HuH-7 (cell line): ENCODE measurements around the gene RPS6KA2.
"Not testable (repeated sequence)": the region's sequence is repeated elsewhere in the genome, so short reads cannot be mapped to it uniquely, and the experiment has no call there.

Experiments
- DNase-seq: peaks from one replicate; pipeline ENCODE4 v3.0.0; 2011; ENCODE audit warnings: low spot score

RPS6KA2 gene

DNA sequence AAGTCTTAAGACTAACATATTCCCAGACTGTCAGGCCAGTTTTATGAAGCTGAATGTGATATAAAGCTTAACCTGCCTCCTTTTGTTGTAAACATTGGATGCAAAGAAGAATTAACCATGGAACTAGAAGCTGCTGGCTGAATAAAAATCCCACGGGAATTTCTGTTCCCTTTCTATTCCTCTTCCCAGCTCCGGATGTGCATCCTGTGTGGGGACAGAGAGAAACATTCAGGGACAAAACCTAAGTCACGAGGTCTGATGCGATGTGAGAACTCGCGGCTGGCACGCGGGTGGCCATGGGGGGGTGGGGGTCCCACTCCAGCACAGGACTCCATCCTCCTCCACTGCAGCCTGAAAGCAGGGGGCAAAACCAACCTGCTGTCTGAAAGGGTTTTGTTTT is 72.7 kb downstream of the RPS6KA2 start:
- DNase-seq, result no peak

DNA sequence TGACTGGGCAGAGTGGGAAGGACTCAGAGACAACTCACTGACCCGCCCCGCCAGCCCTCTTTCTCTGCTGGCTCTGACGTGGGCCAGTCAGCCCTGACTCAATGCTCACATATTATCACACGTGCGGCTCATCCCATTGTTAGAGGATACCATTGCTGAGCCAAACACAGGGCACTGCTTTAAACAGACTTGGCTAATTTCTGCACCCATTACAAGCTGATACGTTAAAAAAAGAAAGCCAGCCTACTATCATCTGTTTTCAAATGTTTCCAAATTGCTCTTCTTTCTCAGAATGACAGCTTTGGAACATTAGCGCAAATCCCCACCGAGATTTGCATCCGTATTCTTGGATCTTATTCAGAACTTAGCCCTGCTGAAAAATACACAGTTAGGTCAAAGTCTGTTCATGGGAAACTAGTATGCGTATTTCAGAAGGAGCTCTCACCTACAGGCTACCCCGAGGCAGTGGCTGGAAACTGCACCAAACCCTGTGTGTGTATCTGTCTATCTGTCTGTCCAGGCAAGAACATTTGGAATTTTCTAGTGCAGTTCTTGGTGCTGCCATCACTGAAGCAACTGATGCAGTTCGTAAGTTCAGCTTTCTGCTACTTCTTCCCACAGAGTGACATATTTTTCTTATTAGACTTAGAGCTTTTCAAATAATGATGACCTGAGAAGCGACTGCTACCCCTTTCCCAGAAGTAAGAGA is 73.3 kb downstream of the RPS6KA2 start:
- DNase-seq, result no peak

DNA sequence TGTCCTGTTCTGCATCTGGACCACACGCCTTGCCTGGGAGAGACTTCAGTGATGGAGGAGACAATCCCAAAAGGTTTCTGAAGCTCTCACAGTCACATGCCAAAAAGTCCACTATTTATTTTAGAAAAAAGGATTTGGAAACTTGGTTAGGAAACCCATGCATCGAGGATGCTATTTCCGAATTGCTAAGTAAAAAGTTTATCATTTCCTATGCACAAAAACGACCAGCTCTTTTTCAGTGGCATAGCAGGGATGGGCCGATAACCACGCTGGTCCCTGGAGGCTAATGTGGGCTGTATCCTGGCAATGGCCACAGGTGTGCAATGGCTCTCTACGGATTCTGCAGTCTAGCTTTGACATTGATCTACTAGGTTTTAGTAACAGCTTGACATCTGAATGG is 74.5 kb downstream of the RPS6KA2 start:
- no peak for DNase-seq

DNA sequence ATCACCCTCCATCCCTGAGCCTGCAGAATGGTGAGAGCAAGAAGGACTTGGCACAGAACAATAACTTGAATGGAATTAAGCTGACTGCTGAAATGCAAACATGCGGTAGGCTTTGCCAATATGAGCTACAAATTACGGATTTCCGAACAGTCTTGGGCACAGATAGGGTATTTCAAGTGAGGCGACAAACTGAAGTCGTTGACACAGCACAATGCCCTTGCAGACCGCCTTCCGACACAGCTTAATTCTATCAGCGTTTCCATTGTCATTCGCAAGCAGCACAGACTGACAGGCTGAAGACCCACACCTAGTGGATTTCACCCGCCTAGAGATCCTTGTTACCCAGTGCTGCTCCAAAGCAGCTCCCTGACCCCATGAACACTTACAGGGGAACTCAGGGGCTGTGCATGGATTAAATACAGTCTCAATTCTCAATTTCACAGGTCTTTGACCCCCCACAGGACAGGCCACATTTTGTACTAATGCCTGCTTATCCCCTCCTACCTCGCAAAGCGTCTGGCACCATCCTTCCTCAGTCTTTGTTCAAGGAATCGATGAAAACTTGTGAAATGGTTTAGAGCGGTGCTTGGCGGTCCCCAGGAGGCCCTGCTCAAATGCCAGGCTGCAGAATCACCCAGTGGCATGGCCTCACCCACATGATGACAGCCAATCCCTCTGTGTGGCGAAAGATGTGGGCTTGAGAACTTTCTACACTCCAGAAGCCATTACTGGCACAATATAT is 75.1 kb downstream of the RPS6KA2 start:
- no peak for DNase-seq

DNA sequence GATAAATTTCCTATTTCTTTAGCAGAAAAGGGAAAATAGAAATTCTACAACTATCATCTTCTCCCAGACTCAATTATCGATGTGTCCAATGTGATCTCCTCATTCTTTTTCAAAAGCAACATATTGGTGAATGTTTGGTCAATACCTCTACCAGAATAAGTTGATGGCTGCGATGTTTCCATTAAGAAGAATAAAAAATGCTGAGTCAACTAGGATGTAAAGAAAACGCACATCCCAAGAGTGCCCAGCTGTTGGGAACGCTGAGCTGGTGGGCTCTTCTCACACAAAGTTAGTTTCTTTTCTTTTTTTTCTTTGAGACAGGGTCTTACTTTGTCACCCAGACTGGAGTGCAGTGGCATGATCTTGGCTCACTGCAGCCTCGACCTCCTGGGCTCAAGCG is 80.4 kb downstream of the RPS6KA2 start:
- DNase-seq, result no peak

DNA sequence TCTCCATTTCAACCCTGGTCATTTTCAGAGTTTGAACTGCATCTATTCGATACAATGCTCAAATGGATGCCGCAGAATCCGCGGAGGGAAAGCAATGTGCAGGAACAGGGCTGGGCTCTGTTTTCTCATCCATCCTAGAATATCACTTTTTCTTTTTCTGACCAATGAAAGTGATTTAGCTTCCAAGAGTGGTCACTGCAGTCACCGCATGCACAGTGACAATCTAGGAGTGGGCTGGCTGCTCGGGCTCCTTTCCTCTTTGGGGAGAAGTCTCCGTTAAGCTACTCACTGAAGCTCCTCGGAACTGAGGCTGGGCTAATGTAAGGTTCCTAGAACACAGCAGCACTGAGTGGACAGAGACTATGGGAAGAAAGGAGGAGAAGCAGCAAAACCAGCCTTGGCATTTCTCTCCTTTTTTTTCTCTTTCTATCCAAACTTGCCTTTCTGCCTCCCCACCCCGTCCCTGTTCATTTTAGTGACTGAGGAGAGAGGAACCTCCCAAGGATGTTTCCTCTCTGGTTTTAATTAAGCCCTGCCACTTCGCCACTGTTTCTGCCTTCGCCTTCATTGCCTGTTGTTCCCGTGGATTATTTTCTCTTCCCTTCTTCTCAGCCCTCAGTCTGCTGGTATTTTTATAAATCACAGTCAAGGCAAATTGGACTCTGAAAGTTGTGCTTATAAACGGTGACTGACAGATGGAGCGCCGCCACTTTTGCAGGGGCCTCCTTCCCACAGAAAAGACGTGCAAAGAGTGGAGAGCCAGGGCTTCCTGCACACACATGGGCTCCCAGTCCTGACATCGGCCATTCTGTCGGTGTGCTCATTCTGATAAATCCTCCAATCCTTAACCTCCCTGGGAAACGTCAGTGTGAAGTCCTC is 81.7 kb downstream of the RPS6KA2 start:
- DNase-seq, result no peak

DNA sequence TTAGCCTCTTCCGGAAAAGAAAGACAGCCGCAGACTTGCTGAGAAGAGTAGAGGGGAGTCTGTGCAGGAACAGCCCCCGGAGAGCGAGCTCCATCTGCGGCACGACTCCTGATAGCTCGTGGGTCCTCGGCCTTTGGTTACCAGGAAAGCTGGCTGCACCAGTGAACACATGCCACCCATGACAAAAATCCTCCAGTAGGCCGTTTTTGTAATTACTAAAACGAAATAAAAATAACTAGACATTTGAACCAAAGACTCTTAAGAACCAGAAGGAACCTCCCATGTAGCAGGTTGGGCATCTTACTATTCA is 82.8 kb downstream of the RPS6KA2 start:
- no peak for DNase-seq

DNA sequence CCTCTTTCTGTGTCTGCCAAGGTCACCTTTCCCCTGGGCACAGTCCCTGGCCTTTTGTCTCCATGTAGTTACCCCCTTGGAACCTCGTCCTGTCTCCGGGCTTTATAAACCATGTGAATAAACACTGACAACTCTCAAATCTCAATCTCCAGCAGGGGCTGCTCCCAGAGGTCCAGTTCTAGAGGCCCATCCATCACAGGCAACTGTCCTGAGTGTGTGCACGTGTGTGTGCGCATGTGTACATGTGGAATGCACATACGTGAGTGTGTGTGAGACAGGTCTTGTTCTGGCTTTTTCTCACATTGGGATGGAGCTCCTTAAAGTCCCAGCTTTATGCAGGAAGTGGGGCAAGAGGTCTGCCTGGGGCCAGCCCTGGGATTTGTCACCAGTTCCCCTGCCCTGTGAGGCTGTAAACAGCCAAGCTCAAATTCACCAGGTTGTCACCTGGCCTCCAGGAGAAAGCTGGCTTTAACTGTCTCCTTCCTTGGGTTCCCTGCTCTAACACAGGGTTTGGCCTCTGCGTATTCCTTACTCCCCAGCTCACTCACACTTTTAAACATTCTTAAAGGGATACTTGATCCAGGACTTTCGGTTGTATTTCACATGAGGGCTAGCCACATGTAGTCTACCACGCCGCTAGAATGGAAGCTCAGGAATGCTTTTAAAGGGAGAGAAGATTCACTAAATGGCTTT is 83.3 kb downstream of the RPS6KA2 start:
- DNase-seq, result no peak

DNA sequence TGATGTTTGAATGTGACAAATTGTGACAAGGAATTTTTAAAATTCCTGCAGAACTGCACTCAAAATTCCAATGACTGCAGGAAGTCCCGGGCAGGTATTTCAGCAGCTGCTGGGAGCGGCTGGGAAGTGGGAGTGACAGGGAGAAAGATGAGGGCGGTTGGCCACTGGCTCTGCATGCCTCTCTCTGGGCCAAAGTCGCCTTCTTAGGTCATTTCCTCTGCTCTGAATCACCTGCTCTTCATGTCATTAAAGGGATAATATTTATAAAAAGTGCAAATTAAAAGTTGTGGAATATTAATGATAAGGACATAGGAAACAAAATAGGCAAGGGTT is 84.5 kb downstream of the RPS6KA2 start:
- no peak for DNase-seq

DNA sequence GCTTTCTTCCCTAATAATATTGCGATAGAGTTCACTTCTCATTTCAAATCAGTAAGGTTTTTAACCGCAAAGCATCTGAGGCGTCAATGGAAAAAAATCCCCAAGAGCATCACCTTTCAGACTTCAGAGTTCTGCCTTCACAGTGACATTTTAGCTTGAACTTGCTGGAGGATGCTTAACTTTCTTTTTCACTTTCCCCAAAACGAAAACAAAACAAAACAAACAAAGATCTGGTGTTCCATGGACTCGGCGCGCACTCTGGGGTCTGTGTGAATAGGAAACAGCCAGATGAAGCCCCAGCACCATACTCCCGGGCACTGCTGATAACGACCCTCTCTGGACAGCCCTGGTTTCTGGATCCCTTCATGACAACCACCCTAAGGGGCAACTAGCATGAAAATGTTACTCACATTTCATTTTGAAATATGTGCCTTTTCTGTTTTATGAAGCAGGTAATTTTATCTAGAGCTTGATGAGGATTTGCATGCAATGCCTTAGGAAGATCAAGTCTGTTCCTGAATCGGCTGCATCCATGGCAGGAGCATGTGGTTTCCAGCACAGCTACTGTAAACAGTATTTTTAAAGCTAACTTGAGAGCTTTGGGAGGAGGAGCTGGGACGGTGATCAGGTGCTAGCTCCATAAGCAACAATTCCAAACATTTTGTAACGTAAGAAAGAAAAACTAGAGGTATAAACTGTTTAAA is 85.0 kb downstream of the RPS6KA2 start:
- no peak for DNase-seq

DNA sequence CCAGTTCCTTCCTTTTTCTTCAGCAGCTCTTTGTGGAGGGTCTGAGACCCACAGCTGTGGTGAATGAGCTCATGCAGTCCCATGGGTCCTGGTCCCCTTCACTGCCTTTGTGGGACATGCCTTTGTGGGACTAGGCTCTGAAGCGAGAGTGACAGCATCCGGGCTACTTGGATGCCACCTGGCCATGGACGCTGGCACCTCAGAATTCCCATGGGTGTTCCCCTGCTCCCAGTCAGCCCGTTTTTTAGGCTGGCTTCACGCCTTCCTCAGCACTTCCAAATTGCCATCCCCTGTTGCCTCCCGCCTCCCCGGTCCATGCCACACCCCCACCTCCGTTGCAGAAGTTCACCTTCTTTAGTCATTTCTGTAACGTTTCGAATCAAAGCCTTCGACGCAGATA is 85.7 kb downstream of the RPS6KA2 start:
- DNase-seq, result no peak

DNA sequence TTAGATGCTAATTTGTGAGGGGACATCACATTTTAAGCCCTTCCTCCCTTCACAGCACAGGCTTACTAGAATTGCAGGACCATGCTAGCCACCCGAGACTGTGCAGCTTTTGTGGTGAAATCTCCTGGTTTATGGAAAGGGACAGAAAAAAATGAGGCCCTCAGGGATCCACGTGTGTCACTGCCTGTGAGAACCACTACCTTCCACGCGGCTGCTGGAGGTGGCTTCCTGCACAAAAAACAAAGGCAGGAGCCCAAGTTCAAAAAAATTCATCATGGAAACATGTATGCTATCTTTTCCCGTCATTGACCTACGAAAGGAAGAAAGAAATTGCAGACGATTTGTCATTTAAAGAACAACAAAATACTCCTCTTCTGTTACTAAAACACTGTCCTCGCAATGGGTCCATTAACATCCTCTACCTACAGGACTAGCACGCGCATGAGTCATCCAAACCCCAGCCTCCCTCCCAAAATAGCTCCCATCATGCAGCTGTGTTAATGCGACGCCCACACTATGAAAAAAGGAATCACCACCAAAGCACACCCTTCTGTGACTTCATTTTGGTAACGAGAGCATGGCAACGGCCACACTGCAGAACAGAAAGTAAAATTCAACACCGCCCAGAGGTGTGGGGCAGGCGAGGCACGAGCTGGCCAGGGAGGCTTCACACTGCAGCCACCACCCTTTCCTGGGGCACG is 86.3 kb downstream of the RPS6KA2 start:
- DNase-seq, result no peak

DNA sequence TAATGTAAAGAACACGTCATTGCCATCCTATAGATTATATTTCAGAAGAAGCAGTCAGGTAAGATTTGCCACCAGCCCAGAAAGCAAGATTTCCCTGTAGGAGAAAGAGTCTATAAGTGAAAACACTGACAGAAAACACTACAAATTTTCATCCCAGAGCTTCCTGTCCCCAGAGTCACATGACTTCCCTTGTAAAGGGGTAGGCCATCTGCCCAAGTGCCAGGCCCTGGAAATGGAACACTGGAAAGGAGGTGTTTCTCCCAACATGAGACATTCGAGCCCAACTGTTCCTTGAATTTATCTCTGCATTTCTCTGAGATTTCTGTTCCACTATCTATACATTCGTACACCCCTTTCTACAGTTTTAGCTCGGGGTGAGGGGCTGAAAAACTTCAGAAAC is 87.5 kb downstream of the RPS6KA2 start:
- DNase-seq, result no peak

DNA sequence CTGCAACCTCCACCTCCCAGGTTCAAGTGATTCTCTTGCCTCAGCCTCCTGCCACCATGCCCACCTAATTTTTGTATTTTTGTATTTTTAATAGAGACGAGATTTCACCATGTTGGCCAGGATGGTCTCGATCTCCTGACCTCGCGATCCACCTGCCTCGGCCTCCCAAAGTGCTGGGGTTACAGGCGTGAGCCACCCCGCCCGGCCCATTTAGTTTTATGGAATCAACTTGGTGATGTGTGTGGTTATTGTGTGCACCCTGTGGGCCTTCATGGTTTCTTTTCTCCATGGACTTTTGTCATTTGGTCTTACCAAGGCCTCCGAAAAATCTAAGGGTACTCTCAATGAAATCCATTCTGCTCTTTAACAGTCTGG is 88.1 kb downstream of the RPS6KA2 start:
- not testable (repeated sequence) for DNase-seq

DNA sequence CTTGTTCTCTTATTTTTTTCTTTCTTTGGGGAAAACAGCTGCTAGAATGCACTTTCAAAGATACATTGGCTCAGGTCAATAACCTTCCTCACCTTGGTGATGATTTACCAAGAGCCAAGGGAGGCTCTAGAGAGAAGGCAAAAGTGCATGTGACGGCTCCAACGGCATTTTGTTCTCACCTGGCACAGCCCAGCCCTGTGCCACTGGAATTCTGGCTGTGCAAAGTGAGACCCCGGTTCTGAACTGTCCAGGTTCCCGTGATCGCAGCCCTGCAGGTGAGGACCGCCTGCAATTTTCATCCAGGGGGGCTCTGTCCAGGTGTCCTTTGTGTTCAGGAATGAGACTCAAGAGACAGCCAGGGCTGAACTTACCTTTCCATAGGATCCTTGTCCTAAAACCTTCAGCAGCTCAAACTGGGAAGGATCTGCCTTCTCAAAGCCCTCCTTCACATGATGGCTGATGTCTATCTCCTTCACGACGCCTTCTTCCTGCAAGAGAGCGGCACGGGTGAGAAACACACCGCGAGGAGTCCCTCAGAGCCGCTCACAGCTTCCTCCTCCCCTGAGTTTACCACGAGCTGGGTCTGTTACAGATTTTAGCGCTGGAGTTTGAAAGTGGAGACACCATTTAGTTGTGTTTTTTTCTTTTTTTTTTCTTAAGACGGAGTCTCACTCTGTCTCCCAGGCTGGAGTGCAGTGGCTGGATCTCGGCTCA is 88.6 kb downstream of the RPS6KA2 start:
- no peak for DNase-seq

DNA sequence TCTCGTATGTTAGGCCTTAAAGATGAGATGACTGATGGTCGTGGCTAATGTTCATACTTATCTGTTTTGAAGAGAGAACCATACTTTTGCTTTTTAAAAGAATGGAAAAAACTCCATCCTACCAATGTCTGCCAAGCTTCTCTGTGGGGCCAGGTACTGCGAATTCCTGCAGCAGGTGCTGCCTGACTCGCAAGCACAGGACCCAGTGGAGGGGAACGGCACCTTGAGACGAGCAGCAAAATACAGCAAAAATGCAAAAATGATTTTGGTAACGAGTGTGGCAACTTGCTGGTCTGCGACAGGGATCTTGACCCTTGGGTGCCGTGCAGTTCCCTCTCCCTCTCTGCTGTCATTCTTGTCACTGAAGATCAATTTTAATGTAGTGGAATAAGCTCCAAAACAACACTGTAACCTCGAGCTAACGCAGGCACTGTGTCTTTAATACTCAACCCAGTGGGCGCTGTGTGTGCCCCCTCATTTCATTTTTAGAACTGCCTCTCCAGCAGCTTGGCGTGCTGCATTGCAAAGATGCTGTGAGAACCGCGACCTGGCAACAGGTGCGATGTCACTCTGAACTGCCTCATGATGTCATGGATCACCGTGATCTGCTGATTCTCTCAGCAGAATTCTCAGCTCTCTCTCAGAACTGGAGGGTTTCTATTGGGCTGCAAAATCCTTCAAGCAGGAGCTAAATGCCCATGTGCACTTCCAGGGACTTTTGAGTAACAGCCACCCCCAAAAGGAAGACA is 92.2 kb downstream of the RPS6KA2 start:
- no peak for DNase-seq

DNA sequence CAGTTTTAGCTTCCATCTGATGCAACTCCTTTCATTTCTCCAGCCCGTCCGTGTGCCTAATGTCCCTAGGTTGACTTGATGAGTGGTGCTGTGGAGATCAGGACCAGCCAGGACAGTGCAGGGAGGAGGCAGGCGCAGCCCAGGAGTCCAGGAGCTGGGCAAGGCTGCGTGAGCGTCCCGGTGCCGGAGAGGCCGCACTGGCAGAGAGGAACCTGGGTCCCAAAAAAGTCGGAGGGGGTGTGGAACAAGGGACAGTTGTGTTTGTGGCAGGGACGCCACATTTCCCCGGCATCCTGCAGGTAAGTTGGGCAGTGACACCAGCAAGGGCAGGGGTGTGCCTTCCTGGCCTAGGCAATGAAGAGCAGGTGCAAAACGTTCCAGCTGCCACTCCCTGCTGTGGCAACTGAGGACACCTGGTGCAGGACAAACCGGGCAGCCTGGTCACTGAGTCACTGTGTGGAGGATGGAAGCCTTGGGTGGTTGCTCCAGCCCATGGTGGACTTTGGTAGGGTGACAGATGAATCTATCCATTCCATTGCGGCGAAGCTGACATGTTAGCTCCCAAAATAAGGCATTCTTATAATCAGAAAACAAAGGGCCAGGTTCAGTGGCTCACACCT is 93.7 kb downstream of the RPS6KA2 start:
- DNase-seq, result no peak

DNA sequence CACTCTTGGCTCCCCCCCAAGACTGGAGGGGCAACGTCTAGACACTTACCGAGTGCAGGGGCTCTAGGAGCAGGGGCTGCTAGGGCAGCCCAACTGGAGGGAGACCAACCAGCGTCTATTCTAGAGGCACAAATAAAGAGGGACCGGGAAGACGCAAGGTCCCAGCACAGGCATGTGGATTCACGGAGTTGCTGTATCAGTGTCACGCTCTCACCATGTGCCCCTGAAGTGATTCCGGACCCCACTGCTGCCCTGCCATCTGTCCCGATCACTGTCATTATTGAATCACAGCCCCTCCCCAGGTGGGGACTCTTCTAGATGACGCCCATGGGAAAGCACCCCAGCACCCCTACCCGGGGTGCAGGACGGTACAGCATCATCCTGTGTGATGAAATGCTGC is 94.7 kb downstream of the RPS6KA2 start:
- no peak for DNase-seq
